Gastroesophageal sphincter (tissue), 4 donors: ENCODE results near the gene RIC1. TPM values are rescaled to one million over a fixed set of nuclear protein-coding genes. Genes with fewer than 3 reads are reported as not detected.

ENCODE experiments used
- ATAC-seq: fragments of 150-250 bp; one replicate; pipeline ENCODE4 v1.9.1; 2016; ENCODE audit warnings: mild to moderate bottlenecking, moderate library complexity
- H3K27ac ChIP-seq, 4 donors: fragments of 200-600 bp; sonication (generic) in 3 of 4; 1 replicate in 3 of 4; 2 replicates in 1 of 4; pipeline ENCODE4 v1.5.1; 2016 to 2019
- H3K27me3 ChIP-seq: fragments of 200-600 bp; sonication (generic); one replicate; pipeline ENCODE4 v1.5.1; 2019
- H3K36me3 ChIP-seq, 2 donors: fragments of 200-600 bp; sonication (generic); one replicate each; pipeline ENCODE4 v1.5.1; 2019; ENCODE audit warnings: control low read depth in 1 of 2
- H3K4me1 ChIP-seq, 3 donors: fragments of 200-600 bp; sonication (generic); 1 replicate in 2 of 3; 2 replicates in 1 of 3; pipeline ENCODE4 v1.5.1; 2016 to 2019; ENCODE audit warnings: control low read depth in 2 of 3
- H3K4me3 ChIP-seq, 2 donors: fragments of 200-600 bp; sonication (generic); one replicate each; pipeline ENCODE4 v1.5.1; 2019; ENCODE audit warnings: mild to moderate bottlenecking in 1 of 2, moderate library complexity in 1 of 2
- H3K9me3 ChIP-seq, 3 donors: fragments of 200-600 bp; sonication (generic); one replicate each; pipeline ENCODE4 v1.5.1; 2017 to 2019; ENCODE audit warnings: control low read depth in 2 of 3
- CTCF ChIP-seq, 4 experiments: fragments of 200-600 bp in 2 of 4; fragments of 450-650 bp in 2 of 4; sonication (generic) in 1 of 4; IDR thresholded peaks; one replicate each; pipeline ENCODE4 v1.5.1; 2017 to 2019; ENCODE audit warnings: antibody characterized with exemption in 4 of 4, mild to moderate bottlenecking in 2 of 4, moderate library complexity in 2 of 4
- EP300 ChIP-seq: sonication (generic); formaldehyde crosslinking; IDR thresholded peaks from one replicate; pipeline ENCODE4 v1.6.1; 2017; ENCODE audit warnings: antibody characterized with exemption, mild to moderate bottlenecking
- POLR2A ChIP-seq, 2 donors: fragments of 450-650 bp; IDR thresholded peaks; one replicate each; pipeline ENCODE4 v1.6.1; 2017; ENCODE audit warnings: antibody characterized with exemption in 2 of 2, mild to moderate bottlenecking in 2 of 2, moderate library complexity in 1 of 2
- POLR2AphosphoS5 ChIP-seq: sonication (generic); formaldehyde crosslinking; IDR thresholded peaks from one replicate; pipeline ENCODE4 v1.6.1; 2017; ENCODE audit warnings: antibody characterized with exemption
- WGBS, 2 donors: methylation state at CpG; one replicate each; pipeline ENCODE4 v1.1.5; 2018; ENCODE audit warnings: low coverage in 1 of 2; 5-methylcytosine and 5-hydroxymethylcytosine counted together
- total RNA-seq, 4 donors: library from RNA; depleted of rRNA; stranded (reverse); fragments of >200 nt; gene quantifications; one replicate each; pipeline ENCODE4 v1.1.0, GENCODE V29; 2016

Gene RIC1
- total RNA-seq, 4 donors from 2014 or later: 39.2 to 60.5 (median 47.2) TPM

- 100% methylated on average over 1 to 2 of the region's 2 CpGs for WGBS, 2 donors
- H3K9me3 ChIP-seq: no peaks in the 10 kb centered on the region
- H3K36me3 ChIP-seq: peaks cover 0 to 53% of the 10 kb centered on the region in 2 donors
Observed at GRCh38 chr9:5735072-5735471, 106.2 kb downstream of the RIC1 start.

GRCh38 chr9:5736563-5737346 is 107.8 kb downstream of the RIC1 start:
- no peaks in the 10 kb centered on the region for H3K27me3 ChIP-seq
- no peaks in the 10 kb centered on the region for H3K9me3 ChIP-seq
- H3K4me1 ChIP-seq: peaks cover 0 to 5% (median 0%) of the 10 kb centered on the region in 3 donors
- H3K4me3 ChIP-seq: no peak overlapping the region
- ATAC-seq: no peak
- TF ChIP-seq CTCF (IDR thresholded peaks at IDR 0.05): no peak
- TF ChIP-seq EP300: no peak
- no peak for TF ChIP-seq POLR2AphosphoS5
- TF ChIP-seq POLR2A (IDR thresholded peaks at IDR 0.05): no peak
- no peak overlapping the region for H3K27ac ChIP-seq
- H3K36me3 ChIP-seq: peaks cover 0 to 53% of the 10 kb centered on the region in 2 donors
- 67 to 100% methylated on average over 2 of the region's 2 CpGs for WGBS, 2 donors

More at GRCh38 chr9:5735072-5735471, 106.2 kb downstream of the RIC1 start:
- TF ChIP-seq CTCF (IDR thresholded peaks at IDR 0.05): no peak
- no peak for TF ChIP-seq POLR2AphosphoS5
- no peak for TF ChIP-seq POLR2A (IDR thresholded peaks at IDR 0.05)
- no peak for TF ChIP-seq EP300
- H3K4me1 ChIP-seq: peaks cover 0 to 12% (median 0%) of the 10 kb centered on the region in 3 donors
- no peaks in the 10 kb centered on the region for H3K27me3 ChIP-seq
- H3K27ac ChIP-seq: no peak overlapping the region
- H3K4me3 ChIP-seq: no peak overlapping the region
- ATAC-seq: no peak

DNA sequence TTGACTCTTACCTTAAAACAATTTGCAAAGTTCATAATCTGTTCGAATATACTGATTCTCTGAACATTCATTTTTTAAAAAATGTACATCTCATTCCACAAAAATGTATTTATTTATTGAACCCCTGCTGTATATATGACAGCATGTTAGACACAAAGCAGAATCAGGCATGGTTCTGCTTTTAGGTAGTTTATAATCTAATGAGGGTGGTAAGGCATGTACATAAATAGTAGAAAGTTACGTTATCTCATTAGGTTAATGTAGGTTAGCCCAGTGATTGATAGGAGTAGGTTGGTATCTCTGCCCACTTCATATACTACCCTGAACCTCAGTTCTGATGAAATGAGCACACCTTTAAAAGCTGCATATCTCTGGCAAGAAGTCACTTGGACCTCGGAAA is 114.2 kb downstream of the RIC1 start:
- peaks cover 0 to 68% of the 10 kb centered on the region in 2 donors for H3K36me3 ChIP-seq
- no peak overlapping the region for H3K4me3 ChIP-seq
- H3K27me3 ChIP-seq: no peaks in the 10 kb centered on the region
- WGBS, 2 donors: 82 to 88% methylated on average over 3 of the region's 3 CpGs
- no peaks in the 10 kb centered on the region for H3K9me3 ChIP-seq
- no peak overlapping the region for H3K27ac ChIP-seq
- ATAC-seq: no peak
- no peaks in the 10 kb centered on the region for H3K4me1 ChIP-seq
- no peak for TF ChIP-seq POLR2A (IDR thresholded peaks at IDR 0.05)
- TF ChIP-seq POLR2AphosphoS5: no peak
- TF ChIP-seq CTCF (IDR thresholded peaks at IDR 0.05): no peak
- TF ChIP-seq EP300: no peak

- Histone ChIP-seq H3K4me3 (no peak overlapping the region), H3K36me3 (peaks cover 2 to 75% of the 10 kb centered on the region in 2 donors), H3K4me1 (no peaks in the 10 kb centered on the region), H3K27me3 (no peaks in the 10 kb centered on the region), H3K27ac (no peak overlapping the region), H3K9me3 (no peaks in the 10 kb centered on the region)
- WGBS, 2 donors: 100% methylated on average over 1 of the region's 1 CpG
- ATAC-seq: no peak
- TF ChIP-seq EP300 (no peak), POLR2A (IDR thresholded peaks at IDR 0.05) (no peak), POLR2AphosphoS5 (no peak), CTCF (IDR thresholded peaks at IDR 0.05) (no peak)
Observed at GRCh38 chr9:5748438-5748837, 119.5 kb downstream of the RIC1 start.

GRCh38 chr9:5749306-5749705 is 120.4 kb downstream of the RIC1 start:
- Histone ChIP-seq H3K4me1 (no peaks in the 10 kb centered on the region), H3K4me3 (no peak overlapping the region), H3K36me3 (peaks cover 2 to 73% of the 10 kb centered on the region in 2 donors), H3K9me3 (no peaks in the 10 kb centered on the region), H3K27me3 (no peaks in the 10 kb centered on the region), H3K27ac (no peak overlapping the region)
- no peak for TF ChIP-seq POLR2AphosphoS5
- no peak for TF ChIP-seq CTCF (IDR thresholded peaks at IDR 0.05)
- TF ChIP-seq POLR2A (IDR thresholded peaks at IDR 0.05): no peak
- no peak for TF ChIP-seq EP300
- WGBS, 2 donors: 88 to 96% methylated on average over 4 of the region's 4 CpGs
- ATAC-seq: no peak
